ENCODE measurements around the gene CD1E.
"Not testable (repeated sequence)": the region's sequence is repeated elsewhere in the genome, so short reads cannot be mapped to it uniquely, and the experiment has no call there.

Gene CD1E

DNA sequence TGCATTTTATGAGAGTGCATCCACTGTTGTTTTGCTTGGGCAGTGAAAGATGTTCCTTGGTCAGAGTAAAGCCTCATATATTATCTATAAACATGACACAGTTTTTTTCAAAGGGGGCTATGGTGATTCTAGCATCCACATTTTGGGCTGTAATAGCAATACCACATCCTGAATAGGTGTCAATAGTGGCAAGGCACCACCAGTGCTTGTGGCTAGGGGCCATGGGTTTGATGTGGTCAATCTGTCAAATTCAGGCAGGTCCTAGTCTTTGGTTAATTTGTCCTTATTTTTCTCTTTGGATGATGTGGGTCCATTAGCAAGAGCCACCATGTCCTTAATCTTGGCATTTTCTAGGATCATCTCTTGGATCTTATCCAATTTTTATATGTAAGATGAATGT is 13.1 kb downstream of the CD1E start:
- no peak for DNase-seq

DNA sequence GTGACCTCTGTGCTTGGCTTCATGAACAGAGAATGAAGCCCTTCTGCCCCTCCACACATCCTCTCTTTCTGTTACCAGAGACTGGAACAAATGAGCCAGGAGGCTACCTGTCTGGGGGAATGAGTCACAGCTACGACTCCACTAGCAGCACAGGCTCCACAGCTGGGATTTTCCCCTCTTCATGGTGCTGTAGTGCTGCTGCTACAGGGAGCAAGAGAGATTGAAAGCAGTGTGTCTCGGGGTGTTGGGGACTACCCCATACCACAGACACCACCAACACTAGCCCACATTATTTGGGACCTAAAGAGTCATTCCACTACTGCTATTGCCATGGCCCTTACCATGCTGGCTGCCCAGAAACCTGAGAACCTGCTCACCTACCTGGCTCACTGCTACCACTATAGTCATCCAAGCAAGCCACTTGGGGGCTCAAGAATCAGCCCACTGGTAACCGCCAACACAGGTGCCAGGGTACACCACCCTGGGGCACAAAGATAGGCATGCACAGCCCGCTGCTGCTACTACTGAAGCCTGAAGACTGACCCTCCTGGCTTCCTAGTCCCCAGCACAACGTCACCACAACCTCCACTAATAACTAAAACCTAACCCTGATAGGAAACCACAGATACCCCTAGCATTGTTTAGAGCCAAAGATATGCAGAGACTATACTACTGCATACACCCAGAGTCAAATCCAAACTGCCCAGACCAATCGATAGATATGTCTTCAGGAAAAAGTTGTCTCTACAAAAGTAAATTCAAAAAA is 17.7 kb downstream of the CD1E start:
- no peak for DNase-seq

DNA sequence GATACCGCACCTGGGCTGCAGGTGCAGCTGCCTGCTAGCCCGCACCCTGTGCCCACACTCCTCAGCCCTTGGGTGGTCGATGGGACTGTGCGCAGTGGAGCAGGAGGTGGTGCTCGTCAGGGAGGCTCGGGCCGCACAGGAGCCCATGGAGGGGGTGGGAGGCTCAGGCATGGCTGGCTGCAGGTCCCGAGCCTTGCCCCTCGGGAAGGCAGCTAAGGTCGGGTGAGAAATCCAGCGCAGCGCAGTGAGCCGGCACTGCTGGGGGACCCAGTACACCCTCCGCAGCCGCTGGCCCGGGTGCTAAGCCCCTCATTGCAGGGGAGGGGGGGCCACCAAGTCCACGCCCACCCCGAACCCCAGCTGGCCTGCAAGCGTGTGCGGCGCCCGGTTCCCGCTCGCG is 20.4 kb downstream of the CD1E start:
- not testable (repeated sequence) for DNase-seq

DNA sequence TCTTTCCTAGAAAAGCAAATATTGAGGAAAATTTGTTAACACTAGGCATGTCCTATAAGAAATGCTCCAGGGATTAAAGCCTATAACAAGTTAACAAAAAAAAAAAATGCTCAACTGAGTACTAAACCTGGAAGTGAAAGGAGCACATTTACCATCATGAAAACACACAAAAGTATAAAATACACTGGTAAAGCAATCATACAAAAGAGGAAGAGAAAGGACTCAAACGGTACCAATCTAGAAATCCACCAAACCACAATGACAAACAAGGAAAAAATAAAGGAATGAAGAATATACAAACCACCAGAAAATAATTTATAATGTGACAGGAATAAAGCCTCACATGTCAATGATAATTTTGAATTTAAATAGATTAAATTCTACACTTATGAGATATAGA is 21.2 kb downstream of the CD1E start:
- DNase-seq, result no peak

DNA sequence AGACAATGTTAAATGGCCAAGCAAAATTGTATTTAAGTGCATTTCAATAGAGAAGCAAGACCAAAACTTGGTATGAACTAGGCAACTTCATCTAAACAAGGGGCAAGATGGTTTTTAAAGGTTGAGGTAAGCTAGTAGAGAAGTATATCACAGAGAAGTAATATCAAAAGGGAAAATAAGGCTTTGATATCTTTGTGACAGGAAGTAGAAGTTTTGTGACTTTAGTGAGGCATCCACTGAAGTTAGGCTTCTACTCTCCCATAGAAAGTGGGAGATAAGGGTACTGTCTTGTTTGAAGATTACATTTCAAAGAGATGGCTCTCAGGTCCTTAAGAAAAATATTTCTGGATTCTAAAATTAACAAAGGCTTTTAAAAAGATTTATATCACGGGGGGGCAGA is 36.6 kb downstream of the CD1E start:
- no peak for DNase-seq

DNA sequence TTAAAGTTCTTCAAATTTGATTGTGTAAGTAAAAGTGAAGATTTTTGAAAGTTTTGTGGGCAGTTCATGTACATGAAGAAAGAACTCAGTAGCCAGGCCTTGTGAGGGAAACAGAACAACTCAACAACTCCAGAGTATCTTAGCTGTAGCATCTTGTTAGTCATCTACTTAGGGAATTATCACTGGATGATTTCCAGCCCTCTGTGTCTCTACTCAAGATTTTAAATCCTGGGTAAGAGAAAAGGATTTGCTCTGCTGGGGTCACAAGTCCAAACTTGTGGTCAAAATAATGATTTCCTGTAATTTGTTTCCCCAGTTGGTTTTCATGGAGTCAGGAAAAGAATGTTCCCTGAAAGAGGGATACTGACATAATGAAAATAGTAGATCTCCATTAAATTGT is 37.4 kb downstream of the CD1E start:
- no peak for DNase-seq

DNA sequence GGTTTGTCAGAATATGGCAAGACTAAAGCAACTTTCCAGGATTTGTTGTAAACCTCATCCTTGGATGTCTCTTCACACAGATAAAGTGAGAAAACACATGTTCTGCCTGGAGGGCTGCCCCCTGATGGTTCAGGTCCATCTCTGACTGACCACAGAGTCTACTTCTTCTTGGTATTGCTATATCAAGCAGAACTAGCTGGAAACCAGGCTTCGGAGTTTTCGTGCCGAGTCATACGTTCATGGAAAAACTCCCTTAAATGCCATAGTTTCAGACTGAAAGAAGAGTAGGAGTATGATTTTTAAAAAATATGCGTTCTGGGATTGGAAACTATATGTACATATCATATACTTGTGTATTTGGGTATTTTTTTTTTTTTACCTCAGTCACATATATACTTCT is 39.8 kb downstream of the CD1E start:
- no peak for DNase-seq

DNA sequence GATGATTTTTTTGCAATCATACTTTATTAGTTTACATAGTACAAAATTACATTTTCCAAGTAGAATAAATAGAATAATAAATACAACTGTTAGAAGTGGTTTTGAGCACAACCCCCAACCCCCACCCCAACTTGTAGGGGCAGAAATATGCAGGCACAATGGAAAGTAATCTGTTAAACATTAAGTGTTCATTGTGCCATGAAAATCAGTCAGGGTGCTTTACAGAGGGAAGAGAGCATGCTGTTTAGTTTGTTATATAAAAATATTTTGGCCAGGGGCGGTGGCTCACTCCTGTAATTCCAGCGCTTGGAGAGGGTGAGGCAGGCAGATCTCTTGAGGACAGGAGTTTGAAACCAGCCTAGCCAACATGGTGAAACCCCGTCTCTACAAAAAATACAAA is 43.0 kb downstream of the CD1E start:
- no peak for DNase-seq

DNA sequence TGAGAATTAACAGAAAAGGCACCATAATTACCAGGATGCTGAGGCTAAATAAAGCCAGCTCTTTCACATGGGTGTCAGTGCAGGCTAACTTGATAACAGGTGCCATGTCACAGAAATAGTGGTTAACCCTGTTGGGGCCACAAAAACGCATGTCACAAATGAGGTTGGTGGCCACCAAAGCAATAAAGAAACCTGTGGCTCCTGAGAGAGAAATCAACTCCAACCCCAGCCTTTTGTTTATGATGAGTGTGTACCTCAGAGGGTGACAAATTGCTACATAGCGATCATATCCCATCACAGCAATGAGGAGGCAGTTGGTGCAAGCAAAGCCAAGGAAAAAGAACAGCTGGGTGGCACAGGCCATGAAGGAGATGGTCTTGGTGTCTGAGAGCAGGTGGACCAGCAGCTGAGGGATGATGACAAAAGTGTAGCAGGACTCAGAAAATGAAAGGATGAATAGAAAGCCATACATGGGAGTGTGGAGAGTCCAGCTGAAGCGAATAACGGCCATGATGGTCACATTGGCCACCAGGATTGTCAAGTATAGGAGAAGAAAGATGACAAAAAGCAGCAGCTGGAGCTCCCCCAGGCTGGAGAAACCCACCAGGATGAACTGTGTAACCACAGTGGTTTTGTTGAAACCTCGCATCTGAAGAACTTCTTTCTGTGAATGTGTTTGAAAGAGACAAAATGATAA is 45.3 kb downstream of the CD1E start, which contains the start of gene OR10T2:
OR10T2 (minus strand) TSS at position 649 of the 697 bp plus-strand sequence; CDS start at position 649, 0 bp downstream.
- DNase-seq, result no peak

DNA sequence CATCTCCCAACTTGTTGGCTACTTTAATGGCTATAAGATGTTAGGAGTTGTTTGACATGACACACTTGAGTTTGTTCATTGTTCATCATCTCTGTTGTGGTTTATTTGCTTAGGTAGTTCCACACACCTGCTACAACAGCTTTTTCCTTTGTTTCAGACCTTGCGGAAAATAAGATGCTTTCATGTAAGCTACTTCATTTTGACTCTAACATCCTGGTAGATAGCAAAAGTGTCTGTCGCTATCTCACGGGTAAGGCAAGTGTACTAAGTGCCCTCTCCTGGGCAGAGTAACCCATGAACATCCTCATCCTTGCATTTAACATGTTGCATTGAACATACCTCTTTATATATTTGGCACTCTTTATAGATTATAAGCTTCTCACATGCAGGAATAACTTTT is 47.2 kb downstream of the CD1E start:
- no peak for DNase-seq

DNA sequence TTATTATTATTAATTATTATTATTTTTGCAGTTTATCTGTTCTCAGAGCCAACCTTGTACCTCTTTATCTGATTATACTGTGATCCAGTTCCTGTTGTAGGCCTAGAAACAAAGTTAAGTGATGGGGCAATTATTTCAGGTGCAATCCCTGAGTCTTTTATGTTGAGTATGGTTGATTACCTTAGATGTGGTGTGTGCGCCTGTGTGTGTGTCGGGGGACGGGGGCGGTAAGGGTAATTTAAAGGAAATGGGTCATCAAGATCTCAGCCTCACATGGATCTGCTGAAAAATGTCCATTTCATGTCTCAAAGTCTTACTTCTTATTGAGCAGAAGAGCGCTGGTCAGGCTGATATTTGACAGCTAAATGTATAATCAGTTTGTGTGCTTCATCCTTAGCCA is 53.4 kb downstream of the CD1E start:
- DNase-seq, result no peak
